Measurements from ENCODE around the gene RASAL1.
"Not testable (repeated sequence)": the region's sequence is repeated elsewhere in the genome, so short reads cannot be mapped to it uniquely, and the experiment has no call there.

Gene RASAL1

GRCh38 chr12:113119980-113120669 is 15.4 kb downstream of the RASAL1 start:
- DNase-seq (ENCODE audit: extremely low read depth in 1 of 2, low read depth in 1 of 2): no peak

GRCh38 chr12:113118142-113118541 is 17.4 kb downstream of the RASAL1 start:
- DNase-seq (ENCODE audit: extremely low read depth in 1 of 2, low read depth in 1 of 2): no peak

GRCh38 chr12:113117684-113118083 is 17.9 kb downstream of the RASAL1 start:
- not testable (repeated sequence) for DNase-seq (ENCODE audit: extremely low read depth in 1 of 2, low read depth in 1 of 2)

GRCh38 chr12:113116875-113117274 is 18.7 kb downstream of the RASAL1 start:
- DNase-seq (ENCODE audit: extremely low read depth in 1 of 2, low read depth in 1 of 2): no peak

GRCh38 chr12:113115455-113116126 is 20.0 kb downstream of the RASAL1 start:
- no peak for DNase-seq (ENCODE audit: extremely low read depth in 1 of 2, low read depth in 1 of 2)

GRCh38 chr12:113114447-113115178 is 20.9 kb downstream of the RASAL1 start:
- no peak for DNase-seq (ENCODE audit: extremely low read depth in 1 of 2, low read depth in 1 of 2)

- DNase-seq (ENCODE audit: extremely low read depth in 1 of 2, low read depth in 1 of 2): no peak
Observed at GRCh38 chr12:113113397-113113796, 22.2 kb downstream of the RASAL1 start.

GRCh38 chr12:113112043-113112899 is 23.3 kb downstream of the RASAL1 start:
- no peak for DNase-seq (ENCODE audit: extremely low read depth in 1 of 2, low read depth in 1 of 2)

GRCh38 chr12:113111247-113111646 is 24.3 kb downstream of the RASAL1 start:
- no peak for DNase-seq (ENCODE audit: extremely low read depth in 1 of 2, low read depth in 1 of 2)

GRCh38 chr12:113109872-113110599 is 25.5 kb downstream of the RASAL1 start:
- no peak for DNase-seq (ENCODE audit: extremely low read depth in 1 of 2, low read depth in 1 of 2)

GRCh38 chr12:113109360-113109759 is 26.2 kb downstream of the RASAL1 start:
- DNase-seq (ENCODE audit: extremely low read depth in 1 of 2, low read depth in 1 of 2): no peak

- no peak for DNase-seq (ENCODE audit: extremely low read depth in 1 of 2, low read depth in 1 of 2)
Observed at GRCh38 chr12:113108308-113108707, 27.3 kb downstream of the RASAL1 start.

- no peak for DNase-seq (ENCODE audit: extremely low read depth in 1 of 2, low read depth in 1 of 2)
Observed at GRCh38 chr12:113106361-113106760, 29.2 kb downstream of the RASAL1 start.

- DNase-seq (ENCODE audit: extremely low read depth in 1 of 2, low read depth in 1 of 2): no peak
Observed at GRCh38 chr12:113105606-113106271, 29.8 kb downstream of the RASAL1 start.

- DNase-seq (ENCODE audit: extremely low read depth in 1 of 2, low read depth in 1 of 2): no peak
Observed at GRCh38 chr12:113104953-113105510, 30.5 kb downstream of the RASAL1 start.

- DNase-seq (ENCODE audit: extremely low read depth in 1 of 2, low read depth in 1 of 2): peak in 1 of 2 donors; percentile 37
Observed at GRCh38 chr12:113103756-113104450, 31.7 kb downstream of the RASAL1 start.

- DNase-seq (ENCODE audit: extremely low read depth in 1 of 2, low read depth in 1 of 2): no peak
Observed at GRCh38 chr12:113102811-113103210, 32.8 kb downstream of the RASAL1 start.

- DNase-seq (ENCODE audit: extremely low read depth in 1 of 2, low read depth in 1 of 2): no peak
Observed at GRCh38 chr12:113101751-113102150, 33.8 kb downstream of the RASAL1 start.

- no peak for DNase-seq (ENCODE audit: extremely low read depth in 1 of 2, low read depth in 1 of 2)
Observed at GRCh38 chr12:113099764-113100163, 35.8 kb downstream of the RASAL1 start.

Measured in activated CD8-positive, alpha-beta memory T cell treated with anti-CD3 and anti-CD28 coated beads for 1 hour (primary cell).